Ascending aorta (tissue), 2 donors: ENCODE measurements around the gene CCDC12. TPM values are rescaled to one million over a fixed set of nuclear protein-coding genes. Genes with fewer than 3 reads are reported as not detected.

Experiments
- DNase-seq, 2 donors: peaks; one replicate each; pipeline ENCODE4 v3.0.0-alpha.2; 2019; ENCODE audit warnings: low spot score in 2 of 2
- H3K27ac ChIP-seq, 2 donors: fragments of 200-600 bp; sonication (generic); one replicate each; pipeline ENCODE4 v1.5.1; 2016 to 2017; ENCODE audit warnings: mild to moderate bottlenecking in 1 of 2
- H3K27me3 ChIP-seq: fragments of 200-600 bp; sonication (generic); one replicate; pipeline ENCODE4 v1.5.1; 2017
- H3K36me3 ChIP-seq, 2 donors: fragments of 200-600 bp; sonication (generic); one replicate each; pipeline ENCODE4 v1.5.1; 2016
- H3K4me1 ChIP-seq, 2 donors: fragments of 200-600 bp; sonication (generic); one replicate each; pipeline ENCODE4 v1.5.1; 2016 to 2017; ENCODE audit warnings: mild to moderate bottlenecking in 1 of 2
- H3K4me3 ChIP-seq, 2 donors: fragments of 200-600 bp; sonication (generic); one replicate each; pipeline ENCODE4 v1.5.1; 2016 to 2017; ENCODE audit warnings: mild to moderate bottlenecking in 1 of 2
- H3K9me3 ChIP-seq, 2 donors: fragments of 200-600 bp; sonication (generic); one replicate each; pipeline ENCODE4 v1.5.1; 2016
- CTCF ChIP-seq, 3 experiments: fragments of 200-600 bp in 2 of 3; fragments of 450-650 bp in 1 of 3; sonication (generic) in 2 of 3; IDR thresholded peaks; one replicate each; pipeline ENCODE4 v1.5.1; 2016 to 2019; ENCODE audit warnings: antibody characterized with exemption in 3 of 3, mild to moderate bottlenecking in 1 of 3, moderate library complexity in 1 of 3
- intact Hi-C: fragments of 100-400 bp; cut with DNase I; formaldehyde crosslinking; loops from one replicate; pipeline ENCODE4 v1.15.1; 2023
- total RNA-seq: library from RNA; depleted of rRNA; stranded (reverse); fragments of >200 nt; gene quantifications from one replicate; pipeline ENCODE4 v1.1.0, GENCODE V29; 2016

Gene CCDC12
- total RNA-seq, 1 donor from 2014 or later = 34.3 TPM

- no peak for TF ChIP-seq CTCF (IDR thresholded peaks at IDR 0.05)
- DNase-seq = no peak
- intact Hi-C loops = no loop called here
- Histone ChIP-seq H3K4me1 (peaks cover 0 to 18% of the 10 kb centered on the region in 2 donors), H3K27me3 (no peaks in the 10 kb centered on the region), H3K27ac (no peak overlapping the region), H3K9me3 (no peaks in the 10 kb centered on the region), H3K4me3 (no peak overlapping the region), H3K36me3 (no peaks in the 10 kb centered on the region)
These were observed 86.4 kb downstream of the CCDC12 start for GRCh38 chr3:46890132-46890531.

DNA sequence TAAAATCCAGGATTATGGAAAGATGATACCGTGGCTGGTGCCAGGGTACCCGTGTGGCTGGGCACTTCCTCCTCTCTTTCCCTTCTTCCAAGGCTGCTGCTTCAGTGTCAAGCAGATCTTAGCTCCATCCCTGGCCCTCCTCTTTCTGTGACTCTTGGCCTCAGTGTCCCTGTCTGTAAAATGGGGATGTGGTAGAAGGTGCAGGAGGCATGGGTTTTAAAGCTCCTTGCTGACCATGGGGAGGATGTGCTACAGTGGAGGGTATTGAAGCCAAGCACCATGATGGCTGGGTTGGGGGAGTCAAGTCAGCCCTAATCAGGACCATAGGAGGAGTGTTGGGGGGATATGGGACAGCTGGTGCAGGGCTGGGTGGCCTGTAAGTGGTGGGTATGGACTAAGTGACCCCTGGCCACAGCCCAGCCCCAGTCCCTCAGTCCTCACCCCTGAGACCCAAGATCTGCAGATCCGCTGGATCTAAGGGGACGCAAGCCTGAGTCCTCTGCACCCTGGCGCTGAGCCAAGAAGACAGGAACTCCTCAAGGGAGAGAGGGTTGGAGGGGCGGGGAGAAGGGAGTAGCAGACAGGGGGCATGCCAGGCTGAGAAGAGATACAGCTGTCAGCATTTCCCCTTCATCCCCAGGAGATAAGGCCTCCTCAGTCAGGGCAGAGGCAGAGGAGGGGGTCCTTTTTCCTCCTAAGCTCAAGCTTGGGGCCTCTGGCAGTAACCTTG lies 87.0 kb downstream of the CCDC12 start:
- no peaks in the 10 kb centered on the region for H3K27me3 ChIP-seq
- intact Hi-C loops = no loop called here
- H3K27ac ChIP-seq = no peak overlapping the region
- no peaks in the 10 kb centered on the region for H3K36me3 ChIP-seq
- TF ChIP-seq CTCF (IDR thresholded peaks at IDR 0.05) = no peak
- peaks cover 0 to 18% of the 10 kb centered on the region in 2 donors for H3K4me1 ChIP-seq
- H3K9me3 ChIP-seq = no peaks in the 10 kb centered on the region
- H3K4me3 ChIP-seq = no peak overlapping the region
- no peak for DNase-seq

DNA sequence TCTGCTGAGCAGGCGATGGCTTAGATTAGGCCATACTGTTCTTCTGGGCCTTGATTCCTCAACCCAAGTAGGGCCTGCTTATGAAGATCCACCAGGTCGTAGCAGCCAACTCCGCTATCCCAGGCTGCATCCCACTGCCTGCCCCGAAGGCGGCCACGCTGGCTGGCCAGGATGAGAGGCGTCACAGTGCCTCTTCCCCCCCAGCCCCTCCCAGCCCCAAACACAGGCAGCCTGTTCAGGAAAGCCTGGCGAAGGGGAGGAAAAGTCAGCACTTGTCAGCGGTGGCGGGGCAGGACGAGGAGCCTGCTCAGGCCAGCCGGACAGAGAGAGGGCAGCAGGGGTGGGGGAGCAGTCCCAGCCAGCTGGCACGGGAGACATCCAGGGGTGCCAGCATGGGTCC lies 87.8 kb downstream of the CCDC12 start:
- no peak for TF ChIP-seq CTCF (IDR thresholded peaks at IDR 0.05)
- Histone ChIP-seq H3K4me1 (peaks cover 0 to 21% of the 10 kb centered on the region in 2 donors), H3K27ac (no peak overlapping the region), H3K27me3 (no peaks in the 10 kb centered on the region), H3K4me3 (no peak overlapping the region), H3K36me3 (no peaks in the 10 kb centered on the region), H3K9me3 (no peaks in the 10 kb centered on the region)
- no peak for DNase-seq
- intact Hi-C loops = no loop called here

GRCh38 chr3:46887980-46888494 lies 88.5 kb downstream of the CCDC12 start:
- H3K9me3 ChIP-seq = no peaks in the 10 kb centered on the region
- DNase-seq = no peak
- H3K4me3 ChIP-seq = no peak overlapping the region
- intact Hi-C loops = no loop called here
- no peak overlapping the region for H3K27ac ChIP-seq
- H3K4me1 ChIP-seq = peaks cover 0 to 16% of the 10 kb centered on the region in 2 donors
- H3K36me3 ChIP-seq = no peaks in the 10 kb centered on the region
- TF ChIP-seq CTCF (IDR thresholded peaks at IDR 0.05) = no peak
- no peaks in the 10 kb centered on the region for H3K27me3 ChIP-seq

DNA sequence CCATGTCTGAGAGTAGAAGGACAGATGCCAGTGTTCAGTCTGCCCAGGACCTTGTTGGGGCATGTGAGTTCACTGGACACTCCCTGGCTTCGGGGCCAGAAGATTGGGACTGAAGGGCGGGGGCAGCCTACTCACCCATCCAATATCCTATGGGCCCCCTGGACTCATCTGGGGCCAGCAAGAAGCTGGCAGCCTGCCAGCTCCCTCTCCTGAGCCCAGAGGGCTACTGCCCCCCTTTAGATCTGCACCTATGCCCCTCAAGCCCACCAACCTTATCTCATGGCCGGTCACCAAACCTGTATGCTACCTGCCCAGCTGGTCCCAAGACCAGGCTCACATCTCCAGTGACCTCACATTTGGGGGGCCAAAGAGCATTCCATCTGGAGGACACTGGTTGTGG lies 90.9 kb downstream of the CCDC12 start:
- H3K4me1 ChIP-seq = peaks cover 3 to 15% of the 10 kb centered on the region in 2 donors
- H3K27me3 ChIP-seq = no peaks in the 10 kb centered on the region
- H3K9me3 ChIP-seq = no peaks in the 10 kb centered on the region
- H3K4me3 ChIP-seq = no peak overlapping the region
- TF ChIP-seq CTCF (IDR thresholded peaks at IDR 0.05) = no peak
- intact Hi-C loops = no loop called here
- no peak for DNase-seq
- H3K36me3 ChIP-seq = no peaks in the 10 kb centered on the region
- H3K27ac ChIP-seq = no peak overlapping the region
